Measurements from ENCODE around the gene LILRA6. TPM values are rescaled to one million over a fixed set of nuclear protein-coding genes. Genes with fewer than 3 reads are reported as not detected.
"Not testable (repeated sequence)": the region's sequence is repeated elsewhere in the genome, so short reads cannot be mapped to it uniquely, and the experiment has no call there.

The LILRA6 gene
- polyA plus RNA-seq, 1 experiment = not detected

GRCh38 chr19:54275951-54276350 lies 33.4 kb upstream of the LILRA6 start:
- no peak overlapping the region for H3K4me3 ChIP-seq (ENCODE audit: low read depth, low read length)
- ChIA-PET CTCF (interaction anchor here (1.0 kb wide), 1 partner anchor 10 kb away, joined by 3 read pairs; no protein-coding TSS in a partner anchor), POLR2A (no interaction called here)
- H3K27ac ChIP-seq (ENCODE audit: low read depth, low read length) = no peak overlapping the region
- H3K27me3 ChIP-seq (ENCODE audit: control insufficient read depth, insufficient read depth, low read length) = peaks cover 5% of the 10 kb centered on the region
- DNase-seq (ENCODE audit: low read depth, low spot score) = no peak
- no peaks in the 10 kb centered on the region for H3K9me3 ChIP-seq (ENCODE audit: control insufficient read depth, insufficient read depth, low read length)
- no peak for TF ChIP-seq CTCF (IDR thresholded peaks at IDR 0.05; ENCODE audit: low read depth, low read length)

GRCh38 chr19:54274516-54274915 lies 31.9 kb upstream of the LILRA6 start:
- POLR2A ChIA-PET; DNase-seq (ENCODE audit: low read depth, low spot score); H3K4me3 ChIP-seq (ENCODE audit: low read depth, low read length); H3K27ac ChIP-seq (ENCODE audit: low read depth, low read length); H3K27me3 ChIP-seq (ENCODE audit: control insufficient read depth, insufficient read depth, low read length); H3K9me3 ChIP-seq (ENCODE audit: control insufficient read depth, insufficient read depth, low read length); CTCF ChIA-PET: not testable (repeated sequence)

- DNase-seq (ENCODE audit: low read depth, low spot score) = no peak
- no peak for TF ChIP-seq CTCF (IDR thresholded peaks at IDR 0.05; ENCODE audit: low read depth, low read length)
- no peak overlapping the region for H3K4me3 ChIP-seq (ENCODE audit: low read depth, low read length)
- CTCF ChIA-PET = no interaction called here
- H3K27ac ChIP-seq (ENCODE audit: low read depth, low read length) = no peak overlapping the region
- H3K9me3 ChIP-seq (ENCODE audit: control insufficient read depth, insufficient read depth, low read length) = no peaks in the 10 kb centered on the region
- POLR2A ChIA-PET = no interaction called here
- no peaks in the 10 kb centered on the region for H3K27me3 ChIP-seq (ENCODE audit: control insufficient read depth, insufficient read depth, low read length)
Observed at GRCh38 chr19:54273821-54274220, 31.2 kb upstream of the LILRA6 start.

- H3K27me3 ChIP-seq (ENCODE audit: control insufficient read depth, insufficient read depth, low read length); DNase-seq (ENCODE audit: low read depth, low spot score); H3K27ac ChIP-seq (ENCODE audit: low read depth, low read length); CTCF ChIA-PET; H3K4me3 ChIP-seq (ENCODE audit: low read depth, low read length); POLR2A ChIA-PET; H3K9me3 ChIP-seq (ENCODE audit: control insufficient read depth, insufficient read depth, low read length): not testable (repeated sequence)
Observed at GRCh38 chr19:54272181-54272580, 29.6 kb upstream of the LILRA6 start.

- POLR2A ChIA-PET; H3K27me3 ChIP-seq (ENCODE audit: control insufficient read depth, insufficient read depth, low read length); H3K27ac ChIP-seq (ENCODE audit: low read depth, low read length); DNase-seq (ENCODE audit: low read depth, low spot score); H3K4me3 ChIP-seq (ENCODE audit: low read depth, low read length); H3K9me3 ChIP-seq (ENCODE audit: control insufficient read depth, insufficient read depth, low read length); CTCF ChIA-PET: not testable (repeated sequence)
Observed at GRCh38 chr19:54271587-54271986, 29.0 kb upstream of the LILRA6 start.

- no peak for TF ChIP-seq CTCF (IDR thresholded peaks at IDR 0.05; ENCODE audit: low read depth, low read length)
- CTCF ChIA-PET = no interaction called here
Observed at GRCh38 chr19:54271106-54271505, 28.5 kb upstream of the LILRA6 start.

GRCh38 chr19:54268936-54269335 lies 26.3 kb upstream of the LILRA6 start:
- no peaks in the 10 kb centered on the region for H3K9me3 ChIP-seq (ENCODE audit: control insufficient read depth, insufficient read depth, low read length)
- ChIA-PET POLR2A (no interaction called here), CTCF (no interaction called here)
- DNase-seq (ENCODE audit: low read depth, low spot score) = no peak
- no peaks in the 10 kb centered on the region for H3K27me3 ChIP-seq (ENCODE audit: control insufficient read depth, insufficient read depth, low read length)
- no peak overlapping the region for H3K4me3 ChIP-seq (ENCODE audit: low read depth, low read length)
- no peak for TF ChIP-seq CTCF (IDR thresholded peaks at IDR 0.05; ENCODE audit: low read depth, low read length)
- H3K27ac ChIP-seq (ENCODE audit: low read depth, low read length) = no peak overlapping the region

More at GRCh38 chr19:54271106-54271505, 28.5 kb upstream of the LILRA6 start:
- Histone ChIP-seq H3K27me3 (ENCODE audit: control insufficient read depth, insufficient read depth, low read length) (no peaks in the 10 kb centered on the region), H3K27ac (ENCODE audit: low read depth, low read length) (no peak overlapping the region), H3K4me3 (ENCODE audit: low read depth, low read length) (no peak overlapping the region), H3K9me3 (ENCODE audit: control insufficient read depth, insufficient read depth, low read length) (no peaks in the 10 kb centered on the region)
- DNase-seq (ENCODE audit: low read depth, low spot score) = no peak
- POLR2A ChIA-PET = no interaction called here

Data from AG04450 (cell line).